Smooth muscle cell (in vitro differentiated cells): Measurements from ENCODE around the gene ITIH1. TPM values are rescaled to one million over a fixed set of nuclear protein-coding genes. Genes with fewer than 3 reads are reported as not detected.

ENCODE experiments used
- DNase-seq: peaks from one replicate; lab custom pipeline; 2025; ENCODE audit not compliant: unreplicated experiment; lab: John Stamatoyannopoulos, UW
- H2AFZ ChIP-seq: fragments of 200-600 bp; sonication (generic); 2 replicates; pipeline ENCODE4 v1.6.0; 2016; ENCODE audit warnings: antibody characterized with exemption, low read depth, mild to moderate bottlenecking
- H3F3A ChIP-seq: fragments of 200-600 bp; sonication (generic); 2 replicates; pipeline ENCODE4 v1.6.0; 2017; ENCODE audit warnings: antibody characterized with exemption, low read depth
- H3K27ac ChIP-seq: fragments of 200-600 bp; sonication (generic); 2 replicates; pipeline ENCODE4 v1.5.1; 2016; ENCODE audit warnings: low read depth, mild to moderate bottlenecking
- H3K27me3 ChIP-seq: fragments of 200-600 bp; sonication (generic); 2 replicates; pipeline ENCODE4 v1.6.1; 2016; ENCODE audit warnings: low read depth, mild to moderate bottlenecking
- H3K36me3 ChIP-seq: fragments of 200-600 bp; sonication (generic); 2 replicates; pipeline ENCODE4 v1.5.1; 2016; ENCODE audit warnings: low read depth
- H3K4me1 ChIP-seq: fragments of 200-600 bp; sonication (generic); 2 replicates; pipeline ENCODE4 v1.5.1; 2016; ENCODE audit warnings: low read depth
- H3K4me2 ChIP-seq: fragments of 200-600 bp; sonication (generic); 2 replicates; pipeline ENCODE4 v1.6.0; 2016; ENCODE audit warnings: mild to moderate bottlenecking
- H3K4me3 ChIP-seq: fragments of 200-600 bp; sonication (generic); 2 replicates; pipeline ENCODE4 v1.5.1; 2016; ENCODE audit warnings: mild to moderate bottlenecking
- H3K79me2 ChIP-seq: fragments of 200-600 bp; sonication (generic); 2 replicates; pipeline ENCODE4 v1.6.0; 2016; ENCODE audit warnings: low read depth, mild to moderate bottlenecking
- H3K9ac ChIP-seq: fragments of 200-600 bp; sonication (generic); 2 replicates; pipeline ENCODE4 v1.6.0; 2016; ENCODE audit warnings: low read depth
- H3K9me3 ChIP-seq: fragments of 200-600 bp; sonication (generic); replicated peaks from 2 replicates; pipeline ENCODE4 v1.5.1; 2016; ENCODE audit warnings: low read depth
- H4K20me1 ChIP-seq: fragments of 200-600 bp; sonication (generic); 2 replicates; pipeline ENCODE4 v1.6.0; 2016; ENCODE audit warnings: low read depth
- WGBS: methylation state at CpG from one replicate; pipeline ENCODE4 v1.1.7; 2016; ENCODE audit warnings: low lambda C conversion rate; 5-methylcytosine and 5-hydroxymethylcytosine counted together
- polyA plus RNA-seq: library from polyadenylated mRNA; unstranded; fragments of >200 nt; fragmentation: Nextera tagmentation; extraction: Ambion mirVana; gene quantifications from 2 replicates; pipeline ENCODE4 v1.2.1, GENCODE V29; 2016
- total RNA-seq: library from RNA; depleted of rRNA; stranded (reverse); fragments of >200 nt; gene quantifications from 2 replicates; pipeline ENCODE4 v1.2.3, GENCODE V29; 2014
- TF ChIP-seq, protein P1 (sequence below): fragments of 200-600 bp; sonication (generic); IDR thresholded peaks from 2 replicates; pipeline ENCODE4 v1.5.1; 2017; ENCODE audit warnings: borderline replicate concordance, mild to moderate bottlenecking, antibody characterized with exemption; ENCODE audit not compliant: insufficient read depth, poor library complexity, severe bottlenecking

The ITIH1 gene
- total and polyA plus RNA-seq, 2 experiments from 2014 or later, result not detected

DNA sequence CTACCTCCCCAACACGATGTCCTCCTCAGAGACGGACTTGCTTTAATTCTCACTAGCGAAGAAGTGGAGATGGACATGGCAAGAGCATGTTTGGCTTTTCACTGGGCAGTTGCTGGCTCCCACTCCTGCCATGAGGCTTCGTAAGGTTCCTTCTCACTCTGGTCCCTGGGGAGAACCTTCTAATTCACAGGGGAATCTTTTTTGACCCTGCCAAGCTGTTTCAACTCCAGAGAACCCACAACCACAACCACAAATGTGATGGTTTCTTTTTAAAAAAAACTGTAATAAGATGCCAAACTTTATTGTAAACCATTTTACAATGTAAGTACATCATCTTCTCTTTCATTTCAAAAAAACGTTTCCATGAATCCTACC, 59.1 kb downstream of the ITIH1 start:
- H4K20me1 ChIP-seq, result no peaks in the 10 kb centered on the region
- H3K9ac ChIP-seq, result no peak overlapping the region
- 95% methylated on average over 5 of the region's 5 CpGs for WGBS
- H3K9me3 ChIP-seq, result no peaks in the 10 kb centered on the region
- TF ChIP-seq, protein P1, sequence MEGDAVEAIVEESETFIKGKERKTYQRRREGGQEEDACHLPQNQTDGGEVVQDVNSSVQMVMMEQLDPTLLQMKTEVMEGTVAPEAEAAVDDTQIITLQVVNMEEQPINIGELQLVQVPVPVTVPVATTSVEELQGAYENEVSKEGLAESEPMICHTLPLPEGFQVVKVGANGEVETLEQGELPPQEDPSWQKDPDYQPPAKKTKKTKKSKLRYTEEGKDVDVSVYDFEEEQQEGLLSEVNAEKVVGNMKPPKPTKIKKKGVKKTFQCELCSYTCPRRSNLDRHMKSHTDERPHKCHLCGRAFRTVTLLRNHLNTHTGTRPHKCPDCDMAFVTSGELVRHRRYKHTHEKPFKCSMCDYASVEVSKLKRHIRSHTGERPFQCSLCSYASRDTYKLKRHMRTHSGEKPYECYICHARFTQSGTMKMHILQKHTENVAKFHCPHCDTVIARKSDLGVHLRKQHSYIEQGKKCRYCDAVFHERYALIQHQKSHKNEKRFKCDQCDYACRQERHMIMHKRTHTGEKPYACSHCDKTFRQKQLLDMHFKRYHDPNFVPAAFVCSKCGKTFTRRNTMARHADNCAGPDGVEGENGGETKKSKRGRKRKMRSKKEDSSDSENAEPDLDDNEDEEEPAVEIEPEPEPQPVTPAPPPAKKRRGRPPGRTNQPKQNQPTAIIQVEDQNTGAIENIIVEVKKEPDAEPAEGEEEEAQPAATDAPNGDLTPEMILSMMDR, result no peak
- H3K4me3 ChIP-seq, result no peak overlapping the region
- H3K79me2 ChIP-seq, result no peaks in the 10 kb centered on the region
- no peak overlapping the region for H2AFZ ChIP-seq
- no peak overlapping the region for H3K4me2 ChIP-seq
- no peak for DNase-seq
- H3K27ac ChIP-seq, result no peak overlapping the region
- no peaks in the 10 kb centered on the region for H3F3A ChIP-seq
- no peaks in the 10 kb centered on the region for H3K27me3 ChIP-seq
- no peaks in the 10 kb centered on the region for H3K36me3 ChIP-seq
- no peaks in the 10 kb centered on the region for H3K4me1 ChIP-seq

DNA sequence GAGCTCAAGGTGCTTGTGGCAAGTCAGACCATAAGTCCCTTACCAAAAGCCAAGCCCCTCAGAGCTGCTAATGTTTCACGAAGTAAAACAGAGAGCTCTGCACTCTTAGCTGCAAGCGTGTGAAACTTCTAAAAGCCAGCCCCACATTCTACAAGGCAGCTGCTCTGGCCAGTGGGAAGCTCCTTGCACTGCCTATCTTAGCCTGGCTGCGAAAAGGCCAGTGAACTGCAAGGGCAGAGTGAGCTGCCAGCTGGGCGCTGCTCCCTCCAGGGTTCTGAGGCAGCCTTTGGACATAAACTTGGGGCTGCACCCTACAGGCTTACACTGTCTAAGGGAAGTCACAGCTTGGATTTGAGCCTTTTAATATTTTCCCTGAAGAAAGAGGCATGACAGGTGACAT, 59.6 kb downstream of the ITIH1 start:
- no peaks in the 10 kb centered on the region for H3K4me1 ChIP-seq
- no peaks in the 10 kb centered on the region for H3K9me3 ChIP-seq
- 98% methylated on average over 4 of the region's 4 CpGs for WGBS
- no peaks in the 10 kb centered on the region for H3K36me3 ChIP-seq
- no peak overlapping the region for H3K4me2 ChIP-seq
- no peak overlapping the region for H2AFZ ChIP-seq
- no peaks in the 10 kb centered on the region for H4K20me1 ChIP-seq
- no peak overlapping the region for H3K4me3 ChIP-seq
- H3K9ac ChIP-seq, result no peak overlapping the region
- no peak overlapping the region for H3K27ac ChIP-seq
- no peak for DNase-seq
- no peaks in the 10 kb centered on the region for H3K79me2 ChIP-seq
- H3K27me3 ChIP-seq, result no peaks in the 10 kb centered on the region
- TF ChIP-seq, protein P1, result no peak
- H3F3A ChIP-seq, result no peaks in the 10 kb centered on the region

DNA sequence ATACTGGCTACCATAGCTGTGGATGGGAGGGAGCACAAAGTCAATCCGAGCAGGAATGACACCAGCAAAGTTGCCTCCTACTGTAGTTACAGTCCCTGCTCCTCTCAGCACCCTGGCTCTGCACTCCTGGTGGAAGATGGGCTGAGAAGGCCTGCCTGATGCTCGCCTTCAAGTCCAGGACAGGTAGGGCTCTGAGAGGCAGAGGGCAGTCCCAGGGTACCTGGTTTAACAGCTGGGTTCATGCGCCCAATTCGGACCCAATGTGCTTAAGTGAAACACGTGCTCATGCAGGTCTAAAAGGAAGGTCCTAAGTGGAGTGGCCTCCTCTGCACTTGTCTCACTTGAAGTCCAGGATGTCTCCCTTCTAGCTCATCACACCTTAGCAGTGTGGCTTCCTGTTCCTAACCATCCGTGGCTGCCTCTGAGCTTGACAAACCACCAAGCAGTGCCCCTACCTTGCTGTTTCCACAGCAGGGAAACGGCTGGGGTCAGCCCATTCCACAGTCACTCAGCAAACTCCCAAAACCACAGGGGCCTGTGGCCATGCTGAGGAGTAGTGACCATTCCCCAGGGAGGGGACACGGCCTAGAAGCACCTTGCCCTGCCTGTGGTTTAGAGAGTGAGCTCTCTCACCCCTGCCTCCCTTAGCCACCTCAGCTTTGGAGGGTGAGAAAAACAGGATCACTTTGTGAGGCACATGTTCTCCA, 61.3 kb downstream of the ITIH1 start:
- H3K4me2 ChIP-seq, result no peak overlapping the region
- H2AFZ ChIP-seq, result no peak overlapping the region
- DNase-seq, result no peak
- no peak overlapping the region for H3K9ac ChIP-seq
- TF ChIP-seq, protein P1, result no peak
- no peaks in the 10 kb centered on the region for H4K20me1 ChIP-seq
- no peaks in the 10 kb centered on the region for H3F3A ChIP-seq
- H3K4me1 ChIP-seq, result no peaks in the 10 kb centered on the region
- H3K4me3 ChIP-seq, result no peak overlapping the region
- H3K27ac ChIP-seq, result no peak overlapping the region
- no peaks in the 10 kb centered on the region for H3K9me3 ChIP-seq
- H3K36me3 ChIP-seq, result no peaks in the 10 kb centered on the region
- H3K27me3 ChIP-seq, result no peaks in the 10 kb centered on the region
- 96% methylated on average over 8 of the region's 8 CpGs for WGBS
- H3K79me2 ChIP-seq, result no peaks in the 10 kb centered on the region

DNA sequence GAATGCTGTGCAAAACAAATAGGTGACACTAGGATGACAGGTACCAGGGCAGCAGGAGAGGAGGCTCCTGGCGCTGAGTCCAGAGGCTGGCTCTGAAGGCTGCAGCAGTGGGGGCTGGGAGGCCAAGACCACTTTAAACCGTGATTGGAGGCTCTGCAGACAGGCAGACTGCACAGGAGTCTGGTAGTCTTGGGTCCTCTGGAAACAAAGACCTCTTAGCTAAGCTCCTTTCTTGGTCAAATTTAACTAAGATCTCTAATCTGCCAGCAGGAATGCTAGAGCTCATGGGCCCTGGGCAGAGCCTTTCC, 61.8 kb downstream of the ITIH1 start:
- no peaks in the 10 kb centered on the region for H4K20me1 ChIP-seq
- H3F3A ChIP-seq, result no peaks in the 10 kb centered on the region
- TF ChIP-seq, protein P1, result no peak
- no peak overlapping the region for H3K4me2 ChIP-seq
- H3K4me3 ChIP-seq, result no peak overlapping the region
- no peaks in the 10 kb centered on the region for H3K27me3 ChIP-seq
- no peaks in the 10 kb centered on the region for H3K79me2 ChIP-seq
- H3K4me1 ChIP-seq, result no peaks in the 10 kb centered on the region
- no peak overlapping the region for H3K9ac ChIP-seq
- H3K27ac ChIP-seq, result no peak overlapping the region
- DNase-seq, result no peak
- H3K9me3 ChIP-seq, result no peaks in the 10 kb centered on the region
- WGBS, result 82% methylated on average over 2 of the region's 2 CpGs
- no peak overlapping the region for H2AFZ ChIP-seq
- H3K36me3 ChIP-seq, result no peaks in the 10 kb centered on the region
